ENCODE results near the gene ADAMTS8.

DNA sequence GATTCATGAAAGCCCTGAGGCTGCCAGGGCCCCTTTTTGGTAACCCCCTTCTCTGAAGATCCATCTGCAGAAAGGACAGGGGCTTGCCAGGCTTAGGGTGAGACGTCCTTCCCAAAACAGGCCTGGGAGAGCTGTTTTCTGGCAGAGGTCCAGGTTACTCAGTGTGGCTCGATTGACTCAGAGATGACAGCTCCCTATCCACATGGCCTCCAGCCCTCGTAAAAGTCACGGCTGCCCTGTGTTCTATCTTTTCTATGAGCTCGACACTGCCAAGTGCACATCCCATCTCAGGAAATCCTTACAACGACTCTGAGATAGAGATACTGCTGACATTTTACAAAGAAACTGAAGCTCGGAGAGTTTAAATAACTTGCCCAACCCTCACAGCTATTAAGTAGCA is 20.4 kb downstream of the ADAMTS8 start:
- TF ChIP-seq EZH2 (IDR thresholded peaks at IDR 0.05; ENCODE audit: borderline replicate concordance, low read depth, low read length, severe bottlenecking) (no peak), POLR2AphosphoS5 (IDR thresholded peaks at IDR 0.05; ENCODE audit: insufficient read depth, low read depth, low read length) (no peak), CTCF (IDR thresholded peaks at IDR 0.05; ENCODE audit: extremely low read depth in 1 of 2, insufficient read depth in 1 of 2, low read depth in 1 of 2, low read length in 2 of 2) (no peak), POLR2A (IDR thresholded peaks at IDR 0.05; ENCODE audit: low read depth, low read length) (no peak), FOS (IDR thresholded peaks at IDR 0.05; ENCODE audit: borderline replicate concordance, insufficient read depth, low read length) (no peak), GATA2 (IDR thresholded peaks at IDR 0.05; ENCODE audit: insufficient read depth, insufficient read length, low read depth, low read length) (no peak), JUN (IDR thresholded peaks at IDR 0.05; ENCODE audit: borderline replicate concordance, insufficient read depth, insufficient read length, low read depth) (no peak), MYC (IDR thresholded peaks at IDR 0.05; ENCODE audit: low read depth, low read length) (no peak)
- TF ChIP-seq, protein P1, sequence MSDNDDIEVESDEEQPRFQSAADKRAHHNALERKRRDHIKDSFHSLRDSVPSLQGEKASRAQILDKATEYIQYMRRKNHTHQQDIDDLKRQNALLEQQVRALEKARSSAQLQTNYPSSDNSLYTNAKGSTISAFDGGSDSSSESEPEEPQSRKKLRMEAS (IDR thresholded peaks at IDR 0.05; ENCODE audit: insufficient read depth, insufficient read length) = no peak

Data from endothelial cell of umbilical vein (primary cell).